Sigmoid colon (tissue), 7 donors: ENCODE results near the gene IRF2. TPM values are rescaled to one million over a fixed set of nuclear protein-coding genes. Genes with fewer than 3 reads are reported as not detected.

Experiments
- DNase-seq: peaks from one replicate; pipeline ENCODE4 v3.0.0-alpha.2; 2019
- H3K27ac ChIP-seq, 4 donors: fragments of 200-600 bp; sonication (generic); one replicate each; pipeline ENCODE4 v1.5.1; 2016 to 2019; ENCODE audit warnings: mild to moderate bottlenecking in 1 of 4
- H3K27me3 ChIP-seq, 3 donors: fragments of 200-600 bp; sonication (generic); one replicate each; pipeline ENCODE4 v1.5.1; 2019; ENCODE audit warnings: mild to moderate bottlenecking in 1 of 3
- H3K36me3 ChIP-seq, 4 donors: fragments of 200-600 bp; sonication (generic); one replicate each; pipeline ENCODE4 v1.5.1; 2016 to 2019
- H3K4me1 ChIP-seq, 4 donors: fragments of 200-600 bp; sonication (generic); one replicate each; pipeline ENCODE4 v1.5.1; 2017 to 2019
- H3K4me3 ChIP-seq, 4 donors: fragments of 200-600 bp; sonication (generic); one replicate each; pipeline ENCODE4 v1.5.1; 2017 to 2019; ENCODE audit warnings: mild to moderate bottlenecking in 2 of 4, moderate library complexity in 1 of 4
- H3K9me3 ChIP-seq, 4 donors: fragments of 200-600 bp in 3 of 4; sonication (generic) in 3 of 4; one replicate each; pipeline versions ENCODE4 v1.5.1 to v1.6.1; 2013 to 2019
- EP300 ChIP-seq, 4 donors: sonication (generic); formaldehyde crosslinking; IDR thresholded peaks; one replicate each; pipeline ENCODE4 v1.6.1; 2017; ENCODE audit warnings: antibody characterized with exemption in 4 of 4
- POLR2A ChIP-seq, 2 donors: fragments of 450-650 bp; IDR thresholded peaks; one replicate each; pipeline ENCODE4 v1.6.1; 2016; ENCODE audit warnings: antibody characterized with exemption in 2 of 2, mild to moderate bottlenecking in 2 of 2, moderate library complexity in 2 of 2
- POLR2AphosphoS5 ChIP-seq, 4 donors: sonication (generic); formaldehyde crosslinking; IDR thresholded peaks; one replicate each; pipeline ENCODE4 v1.6.1; 2017; ENCODE audit warnings: antibody characterized with exemption in 4 of 4
- WGBS, 2 donors: extraction: QIAGEN DNeasy Blood & Tissue Kit; methylation state at CpG; one replicate each; pipeline ENCODE4 v1.1.7; 2013; 5-methylcytosine and 5-hydroxymethylcytosine counted together
- intact Hi-C: fragments of 100-400 bp; cut with DNase I; formaldehyde crosslinking; loops from one replicate; pipeline ENCODE4 v1.15.1; 2023
- polyA plus RNA-seq, 3 donors: library from polyadenylated mRNA; stranded (reverse); fragments of 200-250 nt; gene quantifications; one replicate each; pipeline ENCODE4 v1.2.3, GENCODE V29; 2013
- total RNA-seq, 4 donors: library from RNA; depleted of rRNA; stranded (reverse); fragments of >200 nt; gene quantifications; one replicate each; pipeline ENCODE4 v1.1.0, GENCODE V29; 2016
- TF ChIP-seq, protein P1 (sequence below), 4 experiments: fragments of 450-650 bp in 3 of 4; fragments of 200-600 bp in 1 of 4; IDR thresholded peaks; one replicate each; pipeline ENCODE4 v1.5.1; 2016 to 2019; ENCODE audit warnings: antibody characterized with exemption in 4 of 4, mild to moderate bottlenecking in 3 of 4, moderate library complexity in 2 of 4
- donor health status: healthy with polysubstance abuse.
- donor health status: Bipolar disorder and iron deficiency.
- donor health status: healthy.

IRF2 gene
- total and polyA plus RNA-seq, 7 donors: 27.6 to 41.8 (median 31.9) TPM

DNA sequence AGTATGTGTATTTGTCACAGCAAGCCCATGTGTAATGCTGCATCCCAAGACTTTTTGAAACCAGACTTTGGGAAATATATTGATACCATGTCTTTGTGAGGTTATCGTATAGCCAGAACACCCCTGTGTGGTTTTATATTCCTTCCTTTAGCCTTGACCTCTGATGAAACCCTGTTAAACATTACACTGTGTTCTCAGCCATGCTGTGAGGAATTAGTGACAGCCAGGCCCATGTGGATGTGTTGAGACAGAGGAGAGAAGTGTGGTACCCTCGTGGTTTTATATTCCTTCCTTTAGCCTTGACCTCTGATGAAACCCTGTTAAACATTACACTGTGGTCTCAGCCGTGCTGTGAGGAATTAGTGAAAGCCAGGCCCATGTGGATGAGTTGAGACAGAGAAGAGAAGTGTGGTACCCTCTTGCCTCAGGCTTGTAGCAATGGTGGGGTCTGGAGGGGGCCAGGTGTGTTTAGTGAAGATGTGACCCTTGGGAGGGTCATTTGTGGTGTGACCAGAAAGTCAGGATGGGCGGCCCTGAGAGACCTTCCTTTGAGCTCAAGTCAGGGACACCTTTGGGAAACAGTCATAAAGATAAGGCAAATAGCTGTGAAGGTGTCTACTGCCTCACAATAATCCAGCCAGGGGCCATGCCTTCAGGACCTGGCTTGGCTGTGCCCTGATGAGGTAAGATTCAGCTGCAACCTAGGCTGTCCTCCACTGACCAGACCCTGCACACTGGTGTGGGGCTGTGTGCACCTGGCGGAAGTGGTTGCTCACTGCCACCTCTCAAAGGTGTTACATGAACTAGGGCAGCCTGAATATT lies 110.0 kb downstream of the IRF2 start:
- Histone ChIP-seq H3K4me3 (no peak overlapping the region), H3K9me3 (no peaks in the 10 kb centered on the region), H3K27me3 (no peaks in the 10 kb centered on the region), H3K27ac (no peak overlapping the region), H3K4me1 (peaks cover 0 to 5% (median 0%) of the 10 kb centered on the region in 4 donors), H3K36me3 (no peaks in the 10 kb centered on the region)
- intact Hi-C loops: no loop called here
- 30 to 55% methylated on average over 5 of the region's 5 CpGs for WGBS, 2 donors
- TF ChIP-seq, protein P1, sequence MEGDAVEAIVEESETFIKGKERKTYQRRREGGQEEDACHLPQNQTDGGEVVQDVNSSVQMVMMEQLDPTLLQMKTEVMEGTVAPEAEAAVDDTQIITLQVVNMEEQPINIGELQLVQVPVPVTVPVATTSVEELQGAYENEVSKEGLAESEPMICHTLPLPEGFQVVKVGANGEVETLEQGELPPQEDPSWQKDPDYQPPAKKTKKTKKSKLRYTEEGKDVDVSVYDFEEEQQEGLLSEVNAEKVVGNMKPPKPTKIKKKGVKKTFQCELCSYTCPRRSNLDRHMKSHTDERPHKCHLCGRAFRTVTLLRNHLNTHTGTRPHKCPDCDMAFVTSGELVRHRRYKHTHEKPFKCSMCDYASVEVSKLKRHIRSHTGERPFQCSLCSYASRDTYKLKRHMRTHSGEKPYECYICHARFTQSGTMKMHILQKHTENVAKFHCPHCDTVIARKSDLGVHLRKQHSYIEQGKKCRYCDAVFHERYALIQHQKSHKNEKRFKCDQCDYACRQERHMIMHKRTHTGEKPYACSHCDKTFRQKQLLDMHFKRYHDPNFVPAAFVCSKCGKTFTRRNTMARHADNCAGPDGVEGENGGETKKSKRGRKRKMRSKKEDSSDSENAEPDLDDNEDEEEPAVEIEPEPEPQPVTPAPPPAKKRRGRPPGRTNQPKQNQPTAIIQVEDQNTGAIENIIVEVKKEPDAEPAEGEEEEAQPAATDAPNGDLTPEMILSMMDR (IDR thresholded peaks at IDR 0.05): no peak
- TF ChIP-seq EP300 (IDR thresholded peaks at IDR 0.05): no peak
- no peak for TF ChIP-seq POLR2A (IDR thresholded peaks at IDR 0.05)
- no peak for TF ChIP-seq POLR2AphosphoS5 (IDR thresholded peaks at IDR 0.05)
- DNase-seq: no peak

DNA sequence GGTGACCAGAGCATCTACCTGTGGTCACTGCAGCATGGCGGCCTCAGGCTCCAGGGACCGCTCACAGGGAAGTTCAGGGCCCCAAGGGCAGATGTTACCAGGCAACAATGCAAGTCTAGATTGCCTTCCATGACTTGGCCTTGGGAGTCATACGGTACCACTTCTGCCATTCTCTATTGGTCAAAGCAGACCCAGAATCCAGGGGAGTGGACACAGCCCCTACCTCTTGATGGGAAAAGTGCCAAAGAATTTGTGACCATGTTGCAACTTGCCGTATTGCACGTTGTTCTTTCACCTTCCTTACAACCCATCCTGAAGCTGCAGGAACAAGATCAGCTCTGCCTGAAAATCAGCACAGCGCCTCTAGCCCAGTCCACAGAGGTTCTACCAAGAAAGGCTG lies 111.1 kb downstream of the IRF2 start:
- Histone ChIP-seq H3K4me3 (no peak overlapping the region), H3K9me3 (no peaks in the 10 kb centered on the region), H3K4me1 (peaks cover 0 to 7% (median 2%) of the 10 kb centered on the region in 4 donors), H3K36me3 (no peaks in the 10 kb centered on the region), H3K27ac (no peak overlapping the region), H3K27me3 (no peaks in the 10 kb centered on the region)
- TF ChIP-seq POLR2A (IDR thresholded peaks at IDR 0.05) (no peak), EP300 (IDR thresholded peaks at IDR 0.05) (no peak), POLR2AphosphoS5 (IDR thresholded peaks at IDR 0.05) (no peak)
- TF ChIP-seq, protein P1 (IDR thresholded peaks at IDR 0.05): no peak
- intact Hi-C loops: no loop called here
- no peak for DNase-seq
- 97 to 98% methylated on average over 6 of the region's 6 CpGs for WGBS, 2 donors

DNA sequence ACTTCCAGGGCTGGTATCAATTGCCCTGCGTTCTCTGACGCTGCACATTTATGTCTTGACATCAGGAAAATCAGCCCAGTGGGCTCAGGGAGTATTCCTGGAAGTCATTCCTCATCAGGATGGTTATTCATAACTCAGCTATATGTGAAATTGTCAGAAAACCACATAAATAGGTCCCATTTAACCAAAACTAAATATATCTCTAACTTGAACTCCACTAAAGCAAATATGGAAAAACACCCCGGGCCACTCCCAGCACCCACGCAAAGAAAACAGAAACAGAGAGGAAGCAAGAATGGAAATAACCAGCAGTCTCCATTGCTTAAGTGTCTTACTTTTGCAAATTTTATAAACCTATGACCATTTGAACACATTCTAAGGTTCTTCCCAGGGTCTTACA lies 112.0 kb downstream of the IRF2 start:
- WGBS, 2 donors: 78 to 82% methylated on average over 4 of the region's 4 CpGs
- Histone ChIP-seq H3K9me3 (no peaks in the 10 kb centered on the region), H3K36me3 (no peaks in the 10 kb centered on the region), H3K4me3 (no peak overlapping the region), H3K27me3 (no peaks in the 10 kb centered on the region), H3K4me1 (peaks cover 0 to 9% (median 2%) of the 10 kb centered on the region in 4 donors), H3K27ac (no peak overlapping the region)
- no peak for DNase-seq
- TF ChIP-seq EP300 (IDR thresholded peaks at IDR 0.05) (no peak), POLR2A (IDR thresholded peaks at IDR 0.05) (no peak), POLR2AphosphoS5 (IDR thresholded peaks at IDR 0.05) (no peak)
- TF ChIP-seq, protein P1 (IDR thresholded peaks at IDR 0.05): no peak
- intact Hi-C loops: no loop called here

DNA sequence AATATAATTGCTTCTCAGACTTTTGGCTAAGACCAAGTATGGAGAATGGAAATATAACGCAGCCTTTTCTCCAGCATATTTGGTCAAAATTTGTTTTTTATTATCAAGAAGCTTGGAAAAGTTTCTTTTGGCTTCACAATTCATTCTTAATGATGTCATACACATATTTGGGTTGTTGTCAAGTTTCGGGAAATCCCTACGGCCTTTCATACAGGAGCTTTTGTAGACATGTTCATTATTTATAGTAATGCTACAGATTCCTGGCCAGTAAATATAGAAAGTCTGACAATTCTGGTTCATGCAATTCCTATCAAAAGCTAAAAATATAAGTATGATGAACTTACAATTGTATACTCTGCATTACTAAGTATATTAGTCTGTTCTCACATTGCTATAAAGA lies 112.9 kb downstream of the IRF2 start:
- WGBS, 2 donors: 82 to 94% methylated on average over 3 of the region's 3 CpGs
- no peak overlapping the region for H3K27ac ChIP-seq
- no peak for TF ChIP-seq POLR2AphosphoS5 (IDR thresholded peaks at IDR 0.05)

DNA sequence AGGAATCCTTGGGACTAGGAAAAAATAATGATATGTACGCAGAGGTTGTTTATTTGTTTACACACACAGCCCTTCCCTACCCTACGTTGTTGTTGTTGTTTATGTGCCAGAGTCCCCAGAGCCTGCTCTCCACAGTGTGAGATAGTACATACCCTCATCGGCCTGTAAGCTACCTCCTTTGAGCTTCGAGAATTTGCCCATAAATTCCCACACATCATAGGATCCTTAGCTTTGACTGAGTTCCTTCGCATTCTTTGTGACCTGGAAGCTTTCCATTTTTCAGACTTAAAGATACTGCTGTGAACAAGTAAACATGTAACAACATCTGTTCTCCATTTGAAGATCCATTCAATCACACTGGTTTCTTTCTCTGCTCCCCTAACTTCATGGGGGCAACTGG lies 114.5 kb downstream of the IRF2 start:
- H3K27ac ChIP-seq: no peak overlapping the region
- H3K4me1 ChIP-seq: peaks cover 0 to 15% (median 2%) of the 10 kb centered on the region in 4 donors
- no peaks in the 10 kb centered on the region for H3K36me3 ChIP-seq
- no peaks in the 10 kb centered on the region for H3K27me3 ChIP-seq
- 86% methylated on average over 5 of the region's 5 CpGs for WGBS, 2 donors
- H3K9me3 ChIP-seq: no peaks in the 10 kb centered on the region
- intact Hi-C loops: no loop called here
- DNase-seq: no peak
- no peak overlapping the region for H3K4me3 ChIP-seq
- TF ChIP-seq, protein P1 (IDR thresholded peaks at IDR 0.05): no peak
- no peak for TF ChIP-seq EP300 (IDR thresholded peaks at IDR 0.05)
- no peak for TF ChIP-seq POLR2A (IDR thresholded peaks at IDR 0.05)
- no peak for TF ChIP-seq POLR2AphosphoS5 (IDR thresholded peaks at IDR 0.05)

More for the DNA sequence above, 112.9 kb downstream of the IRF2 start:
- no peak for DNase-seq
- Histone ChIP-seq H3K4me1 (peaks cover 0 to 9% (median 2%) of the 10 kb centered on the region in 4 donors), H3K27me3 (no peaks in the 10 kb centered on the region), H3K4me3 (no peak overlapping the region), H3K36me3 (no peaks in the 10 kb centered on the region), H3K9me3 (no peaks in the 10 kb centered on the region)
- intact Hi-C loops: no loop called here
